GM21786 (cell line): ENCODE data around the gene NAV2.
"Not testable (repeated sequence)": the region's sequence is repeated elsewhere in the genome, so short reads cannot be mapped to it uniquely, and the experiment has no call there.

Experiments
- ATAC-seq: cut with Tn5 transposase; IDR thresholded peaks from one replicate; pipeline ENCODE4 v1.9.1; 2021; ENCODE audit not compliant: unreplicated experiment

The NAV2 gene

DNA sequence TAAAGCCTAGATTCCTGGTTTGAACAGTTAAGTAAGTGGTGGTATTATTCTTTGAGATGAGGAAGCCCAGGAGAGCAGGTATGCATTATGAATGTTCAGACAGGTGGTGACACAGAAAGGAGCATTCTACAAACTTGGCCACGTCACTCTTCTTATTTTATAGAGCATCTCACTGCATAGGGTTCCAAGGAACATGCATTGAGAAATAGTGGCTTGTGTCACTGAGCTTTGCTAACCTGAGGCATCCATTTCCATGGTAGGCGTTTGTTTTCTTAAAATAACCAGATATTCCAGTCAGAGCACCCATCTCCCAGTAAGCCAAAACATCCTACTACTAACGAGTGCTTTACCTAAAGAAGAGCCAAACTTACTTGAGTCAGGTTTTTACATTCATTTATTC is 169.7 kb downstream of the NAV2 start:
- no peak for ATAC-seq

DNA sequence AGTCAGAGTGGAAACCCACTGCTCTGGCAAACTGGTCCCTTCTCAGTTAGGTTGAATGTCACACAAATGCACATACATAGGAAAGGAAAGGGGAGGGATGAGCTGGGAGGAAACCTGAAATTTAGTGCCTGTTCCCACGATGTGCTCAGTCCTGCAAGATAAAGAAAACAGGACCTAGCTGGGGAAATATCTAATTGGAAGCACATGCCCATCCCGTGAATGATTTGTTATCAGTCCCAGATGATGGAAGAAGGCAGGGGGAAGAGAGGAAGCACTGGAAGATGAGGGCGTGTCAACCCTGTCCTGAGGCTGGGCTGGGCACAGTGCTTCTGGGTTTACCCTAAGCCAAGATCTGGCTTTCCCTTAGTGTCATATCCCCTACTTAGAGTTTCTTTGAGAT is 173.9 kb downstream of the NAV2 start:
- no peak for ATAC-seq

DNA sequence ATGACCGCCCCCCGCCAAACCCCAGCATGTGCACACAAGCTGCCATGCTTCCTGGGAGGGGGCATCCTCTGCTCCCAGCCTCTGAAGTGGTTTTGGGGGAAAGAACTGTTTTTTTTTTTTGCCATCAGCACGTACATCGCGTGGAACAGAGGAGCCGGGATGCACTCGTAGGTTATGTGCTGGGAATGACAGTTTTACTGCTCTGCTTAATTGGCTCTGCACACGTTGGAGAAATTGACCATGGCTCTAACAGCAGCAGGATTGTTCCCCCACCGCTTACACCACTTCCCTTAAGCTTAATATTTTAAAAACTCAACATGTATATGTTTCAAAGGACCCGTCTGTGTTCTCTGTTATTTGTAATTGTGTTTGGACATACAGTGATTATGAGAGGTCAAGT is 175.2 kb downstream of the NAV2 start:
- ATAC-seq, result no peak

DNA sequence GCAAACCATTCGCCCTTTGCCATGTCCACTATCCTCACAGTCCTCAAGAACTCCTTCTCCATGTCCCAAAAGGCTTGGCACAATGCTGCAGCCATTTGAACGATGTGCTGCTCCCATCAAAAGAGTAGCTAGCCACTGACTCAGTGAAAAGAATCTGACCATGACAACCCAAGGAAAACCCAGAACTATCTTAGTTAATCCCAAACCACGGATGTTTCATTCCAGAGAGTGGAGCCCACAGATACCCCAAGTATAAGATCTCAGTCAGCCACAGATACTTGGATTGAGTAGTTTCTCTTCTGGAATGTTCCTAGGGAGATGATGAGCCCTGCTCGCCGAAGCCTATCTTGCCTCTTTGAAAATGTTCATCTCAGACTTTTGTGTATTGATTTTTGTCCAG is 176.9 kb downstream of the NAV2 start:
- ATAC-seq, result no peak

DNA sequence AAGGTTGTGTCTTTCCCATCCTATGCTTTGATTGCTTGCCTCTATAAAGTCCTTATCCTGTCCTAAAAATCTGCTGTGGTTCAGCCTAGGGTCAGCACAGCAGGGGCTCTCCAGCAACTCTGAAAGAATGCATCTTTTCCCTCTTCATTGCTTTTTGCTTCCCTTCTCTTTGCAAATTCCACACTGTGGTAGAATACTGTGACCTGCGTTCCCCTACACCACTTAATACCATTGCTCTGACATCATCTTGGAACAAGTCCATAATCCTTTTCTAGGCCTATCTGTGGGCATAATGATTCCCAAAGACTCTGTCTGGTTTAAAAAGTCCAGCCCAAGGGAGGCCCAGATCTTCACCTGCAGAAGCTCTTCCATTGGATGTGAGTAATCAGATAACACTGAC is 177.7 kb downstream of the NAV2 start:
- ATAC-seq, result no peak

DNA sequence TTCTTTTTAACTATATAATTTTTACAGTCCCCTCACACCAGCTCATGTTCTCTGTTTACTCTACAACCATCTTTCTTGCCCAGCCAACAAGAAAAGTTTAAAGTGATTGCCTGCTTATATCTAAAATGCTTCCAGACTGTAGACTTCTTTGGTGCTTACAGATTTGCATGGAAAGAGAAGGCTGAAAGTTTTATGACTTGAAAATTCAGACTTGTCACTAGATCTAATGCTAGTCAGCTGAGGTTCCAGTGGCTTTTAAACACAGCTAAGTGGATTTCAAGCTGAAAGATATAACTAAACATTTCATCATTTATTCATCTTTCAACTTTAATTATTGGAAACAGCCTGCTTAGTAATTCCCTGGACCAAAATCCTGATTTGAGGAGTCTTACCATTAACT is 178.4 kb downstream of the NAV2 start:
- no peak for ATAC-seq

DNA sequence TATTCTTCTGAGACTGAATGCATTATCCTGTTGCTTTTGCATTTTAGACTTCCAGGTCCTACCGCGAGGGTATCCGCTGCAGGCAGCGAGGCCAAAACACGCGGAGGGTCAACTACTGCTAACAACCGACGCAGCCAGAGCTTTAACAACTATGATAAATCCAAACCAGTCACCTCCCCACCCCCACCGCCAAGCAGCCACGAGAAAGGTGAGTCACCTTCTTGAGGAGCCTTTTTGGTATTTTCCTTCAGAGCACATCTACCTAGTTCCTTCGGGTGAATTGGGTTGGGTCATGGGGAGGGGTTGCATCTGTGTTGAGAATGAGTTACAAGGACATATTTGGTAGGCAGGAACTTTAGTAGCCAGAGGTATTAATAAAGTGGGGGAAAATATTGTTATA is 179.8 kb downstream of the NAV2 start:
- ATAC-seq, result no peak

DNA sequence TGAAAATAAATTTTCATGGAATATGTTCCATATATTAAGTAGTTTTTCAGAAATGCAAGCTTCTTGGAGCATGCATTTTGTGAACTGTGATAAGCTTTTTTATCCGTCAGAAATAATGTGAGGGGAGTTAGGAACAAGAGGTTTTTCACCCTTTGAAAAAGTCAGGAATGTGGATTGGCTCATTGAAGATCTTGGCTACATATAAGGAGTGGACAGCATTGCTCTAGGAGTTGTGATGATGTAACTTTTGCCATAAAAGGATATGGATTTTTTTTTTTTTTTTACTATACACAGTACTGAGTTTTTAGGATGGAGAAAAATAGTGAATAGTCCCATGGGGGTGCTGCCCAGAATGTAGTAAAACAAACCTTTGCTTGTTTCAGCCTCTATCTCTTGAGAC is 180.2 kb downstream of the NAV2 start:
- ATAC-seq, result no peak

DNA sequence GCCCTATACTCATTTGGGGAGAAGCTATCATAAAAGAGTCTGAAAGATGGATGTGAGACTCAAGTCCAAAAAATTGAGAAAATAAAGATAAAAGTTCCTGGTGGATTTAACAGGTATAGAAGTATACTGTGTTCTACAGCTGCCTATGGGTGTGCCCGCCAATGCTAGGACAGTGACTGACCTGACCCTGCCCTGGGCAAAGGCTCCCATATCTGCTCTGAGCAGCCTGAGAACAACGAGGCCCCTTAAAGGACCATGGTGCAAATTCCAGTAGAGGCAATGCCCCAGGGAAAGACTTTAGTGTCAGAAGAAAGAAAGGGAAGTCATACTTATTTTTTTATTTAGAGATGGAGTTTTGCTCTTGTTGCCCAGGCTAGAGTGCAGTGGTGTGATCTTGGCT is 181.8 kb downstream of the NAV2 start:
- no peak for ATAC-seq

DNA sequence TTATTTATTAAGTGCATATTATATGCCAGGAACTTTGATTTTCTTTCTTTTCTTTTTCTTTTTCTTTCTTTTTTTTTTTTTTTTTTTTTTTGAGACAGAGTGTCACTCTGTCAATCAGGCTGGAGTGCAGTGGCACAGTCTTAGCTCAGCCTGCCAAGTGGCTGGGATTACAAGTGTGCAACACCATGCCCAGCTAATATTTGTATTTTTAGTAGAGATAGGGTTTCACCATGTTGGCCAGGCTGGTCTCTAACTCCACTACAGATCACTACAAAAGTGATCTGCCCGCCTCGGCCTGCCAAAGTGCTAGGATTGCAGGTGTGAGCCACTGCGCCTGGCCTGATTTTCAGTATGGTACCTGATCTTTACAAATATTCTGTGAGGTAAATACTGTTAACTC is 182.4 kb downstream of the NAV2 start:
- ATAC-seq, result not testable (repeated sequence)

DNA sequence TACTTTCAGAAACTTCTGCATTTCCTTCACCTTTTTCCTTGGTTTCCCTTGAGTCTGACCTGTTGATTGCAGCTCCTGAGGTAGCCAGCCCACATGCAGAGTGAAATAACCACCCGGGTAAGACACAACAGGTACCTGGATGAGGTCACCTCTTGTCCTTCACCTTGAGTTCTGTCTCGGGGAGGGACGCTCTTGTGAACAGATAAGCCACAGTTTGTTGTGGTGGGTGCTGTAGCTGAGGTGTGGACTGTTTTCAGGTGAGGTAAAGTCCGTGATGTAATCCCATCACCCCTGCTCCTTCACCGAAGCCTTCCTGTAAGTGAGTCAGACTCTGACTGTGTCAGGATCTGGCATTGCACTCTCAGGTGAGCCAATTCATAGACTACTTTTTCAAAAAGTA is 183.1 kb downstream of the NAV2 start:
- no peak for ATAC-seq

DNA sequence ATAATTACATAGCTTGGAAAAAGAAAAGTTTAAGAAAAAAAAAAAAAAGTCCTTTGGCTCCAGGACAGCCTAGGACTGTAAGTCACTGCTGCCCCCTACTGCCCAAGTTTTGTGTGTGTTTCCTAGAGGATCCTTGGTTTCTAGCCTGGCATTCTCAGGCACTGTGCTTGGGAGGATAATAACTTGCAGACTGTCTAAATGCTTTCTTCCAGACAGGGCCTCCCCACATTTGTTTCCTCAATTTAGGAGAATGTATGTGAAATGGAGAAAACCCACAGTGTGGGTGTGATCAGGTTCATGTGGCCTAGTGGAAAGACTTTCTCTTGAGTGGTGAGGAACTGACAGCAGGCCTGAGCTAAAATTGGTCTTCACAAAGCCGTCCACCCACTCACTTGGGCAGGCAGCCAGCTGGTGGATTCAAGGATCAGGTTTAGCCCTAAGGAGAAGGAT is 191.0 kb downstream of the NAV2 start:
- ATAC-seq, result peak; percentile 56

DNA sequence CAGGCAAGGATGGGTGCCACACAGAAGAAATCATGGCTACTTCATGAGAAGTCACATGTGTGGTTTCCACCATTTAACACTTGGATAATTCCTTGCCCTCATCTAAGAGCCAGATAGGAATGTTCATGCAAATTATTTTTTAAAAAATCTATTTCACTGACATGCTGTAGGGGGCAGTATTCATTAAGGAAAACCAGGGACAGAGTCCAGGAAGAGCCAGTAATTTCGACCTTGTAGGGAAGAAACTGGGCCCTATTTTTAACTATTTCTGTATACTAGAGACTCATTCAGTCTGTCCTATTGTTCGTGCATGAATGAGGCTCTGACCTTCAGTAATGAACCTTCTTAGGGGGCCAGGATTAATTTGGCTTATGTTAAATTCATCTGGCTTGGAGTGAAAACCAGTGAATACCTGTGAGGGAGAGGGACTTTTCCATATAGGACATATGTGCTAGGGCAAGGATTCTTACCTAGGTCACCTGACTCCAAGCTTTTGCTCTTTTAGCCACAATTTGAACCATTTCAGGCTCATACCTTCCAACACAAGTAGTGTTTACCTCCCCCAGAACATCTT is 192.7 kb downstream of the NAV2 start:
- ATAC-seq, result no peak

DNA sequence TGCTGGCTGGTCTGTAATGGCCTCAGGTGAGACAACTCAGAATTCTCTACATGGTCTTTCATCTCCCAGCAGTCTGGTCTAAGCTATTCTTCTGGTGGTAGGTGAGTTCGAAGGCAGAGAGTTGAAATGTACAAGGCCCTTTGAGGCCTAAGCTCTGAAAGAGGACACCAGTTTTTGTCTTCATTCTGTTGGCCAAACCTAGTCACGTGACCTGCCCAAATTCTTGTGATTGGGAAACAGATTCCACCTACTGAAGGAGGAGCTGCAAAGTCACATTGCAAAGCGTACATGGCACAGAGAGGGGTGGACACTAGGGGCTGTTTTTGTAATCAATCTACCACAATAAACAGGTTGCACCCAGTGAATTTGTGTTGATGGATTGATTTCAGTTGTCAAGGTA is 193.5 kb downstream of the NAV2 start:
- ATAC-seq, result no peak

DNA sequence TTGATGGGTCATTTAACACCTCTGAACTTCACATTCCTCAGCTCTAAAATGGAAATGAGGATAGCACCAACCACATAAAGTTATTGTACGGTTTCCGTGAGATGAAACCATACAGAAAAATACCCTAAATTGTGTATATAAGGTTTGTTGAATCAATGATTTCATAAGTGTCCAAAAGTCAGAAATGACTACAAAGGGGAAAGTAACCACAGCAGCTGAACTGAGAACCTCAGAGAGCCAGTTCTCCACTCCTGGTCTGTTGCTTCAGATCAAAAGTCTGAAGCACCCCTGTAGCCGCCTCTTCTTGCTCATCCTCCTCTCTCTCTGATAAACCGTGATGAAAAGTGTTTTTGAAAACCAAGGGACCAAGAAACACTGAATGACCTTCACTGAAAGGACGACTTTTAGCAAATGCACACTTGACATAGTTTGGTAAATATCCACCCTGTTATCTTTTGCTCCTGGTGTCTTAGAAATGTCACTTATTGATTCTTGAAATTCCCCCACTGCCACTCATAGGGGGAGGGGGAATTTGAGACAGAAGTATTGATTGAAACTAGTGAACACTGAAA is 194.5 kb downstream of the NAV2 start:
- ATAC-seq, result no peak

DNA sequence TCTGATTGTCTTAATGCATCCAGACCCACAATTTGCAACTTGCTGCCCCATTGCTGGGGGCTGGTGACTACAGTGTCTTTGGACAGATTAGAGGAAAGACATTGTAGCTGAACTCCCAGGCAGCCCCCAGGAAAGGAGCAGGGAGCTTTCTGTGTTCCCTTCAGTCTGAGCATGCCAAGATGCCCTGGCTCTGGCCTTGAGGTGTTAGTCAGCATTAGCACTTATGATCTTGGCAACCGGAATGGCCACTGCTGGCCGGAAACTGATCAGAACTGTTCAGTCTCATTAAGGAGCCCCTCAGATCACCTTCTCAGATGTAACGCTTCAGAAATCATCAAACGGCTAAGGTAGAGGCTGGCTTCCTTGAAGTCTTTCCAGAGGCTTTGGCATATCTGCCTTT is 195.2 kb downstream of the NAV2 start:
- no peak for ATAC-seq

DNA sequence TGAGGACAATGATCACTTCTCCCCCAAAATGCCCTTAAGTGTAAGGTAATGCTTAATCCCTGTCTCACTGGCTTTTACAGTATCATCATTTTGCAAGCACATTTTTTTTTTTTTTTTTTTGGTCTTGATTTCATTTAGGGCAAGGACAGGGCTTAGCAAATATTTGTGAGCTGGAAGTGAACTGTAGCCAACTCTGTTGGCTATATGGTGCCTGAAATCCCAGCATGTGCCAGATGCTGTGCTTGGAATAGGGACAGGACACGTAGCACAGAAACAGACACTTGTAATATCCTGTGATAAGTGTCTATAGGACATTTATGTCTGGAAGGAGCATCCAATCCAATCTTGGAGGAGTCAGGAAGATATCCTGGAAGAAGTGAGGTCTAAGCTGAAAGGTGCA is 198.3 kb downstream of the NAV2 start:
- ATAC-seq, result no peak

DNA sequence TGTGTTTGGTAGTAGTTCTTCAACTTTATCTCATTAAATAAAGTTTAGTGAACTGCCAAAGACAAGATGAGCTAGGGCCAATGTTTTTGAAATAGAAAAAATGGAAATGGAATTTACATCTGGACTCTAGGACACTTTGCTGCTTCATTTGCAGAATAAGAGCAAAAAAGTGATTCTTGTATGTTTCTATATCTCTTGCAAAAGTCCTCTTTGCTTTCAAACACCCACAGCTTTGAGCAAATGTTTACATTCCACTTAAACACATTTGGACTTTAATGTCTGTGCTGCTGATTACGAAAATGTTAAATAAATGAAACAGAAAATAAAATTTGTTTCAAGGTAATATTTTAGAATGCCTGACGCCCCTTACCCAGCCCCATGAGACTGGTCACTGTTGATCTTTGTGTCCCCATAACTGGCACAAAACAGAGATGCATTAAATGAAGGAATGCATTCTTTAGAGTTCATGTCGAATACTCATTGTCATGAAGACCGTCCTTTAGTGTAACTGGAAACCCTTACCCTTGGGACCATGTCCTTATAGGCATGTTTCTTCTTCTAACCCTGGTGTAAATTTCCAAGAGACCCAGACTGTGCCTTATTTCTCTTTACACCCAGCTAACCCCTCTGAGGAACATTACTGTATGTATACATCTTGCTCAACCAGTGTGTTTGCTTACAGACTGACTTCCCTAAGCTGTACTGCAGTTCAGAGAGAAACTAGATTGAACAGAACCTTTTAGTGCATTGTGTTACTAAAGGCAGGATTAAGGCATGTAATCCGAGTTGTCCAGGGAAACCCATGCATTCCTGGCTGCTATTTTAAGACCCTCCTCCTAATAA is 199.7 kb downstream of the NAV2 start:
- no peak for ATAC-seq

DNA sequence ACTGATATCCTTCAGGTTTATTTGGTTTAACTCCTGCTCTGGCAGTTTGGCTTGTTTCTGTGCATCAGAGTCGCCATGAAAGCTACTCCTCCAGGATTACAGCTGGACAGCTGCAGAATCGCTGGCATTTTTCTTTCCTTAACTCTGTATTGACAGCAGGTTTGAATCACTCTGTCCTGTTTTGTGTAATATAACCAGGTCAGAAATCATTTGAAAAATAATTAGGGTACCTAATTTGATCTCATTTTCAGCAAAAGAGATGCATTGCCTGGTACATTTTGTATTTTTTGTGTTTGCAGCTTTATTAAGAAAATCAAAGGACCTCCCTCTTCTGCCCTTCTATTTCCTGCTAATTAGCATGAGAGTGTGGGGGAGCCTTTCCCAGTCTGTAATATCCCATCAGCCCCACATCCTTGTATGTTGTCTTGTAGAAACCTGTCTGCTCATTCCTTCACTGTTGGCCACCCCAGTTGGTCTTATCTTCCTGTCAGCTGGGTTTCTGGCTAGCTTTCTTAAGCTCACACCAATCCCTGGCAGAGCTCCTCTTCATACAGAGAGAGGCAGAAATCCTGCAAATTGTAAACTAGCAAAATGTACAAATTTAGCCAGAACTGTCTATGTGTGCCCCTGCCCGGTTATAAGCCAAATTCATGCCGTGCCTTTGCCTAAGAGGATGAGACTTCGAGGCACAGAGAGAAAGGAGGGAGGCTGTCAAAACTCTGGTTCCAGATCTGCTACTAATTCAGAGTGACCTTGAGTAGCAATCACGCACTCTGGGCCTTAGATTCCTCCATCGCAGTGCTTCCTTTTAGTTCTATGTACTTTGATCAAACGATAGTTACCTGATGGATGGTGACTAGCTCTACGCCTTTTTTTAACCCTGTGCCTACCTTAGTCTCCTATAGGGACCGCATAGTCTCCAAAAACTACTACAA is 200.6 kb downstream of the NAV2 start:
- ATAC-seq, result no peak

DNA sequence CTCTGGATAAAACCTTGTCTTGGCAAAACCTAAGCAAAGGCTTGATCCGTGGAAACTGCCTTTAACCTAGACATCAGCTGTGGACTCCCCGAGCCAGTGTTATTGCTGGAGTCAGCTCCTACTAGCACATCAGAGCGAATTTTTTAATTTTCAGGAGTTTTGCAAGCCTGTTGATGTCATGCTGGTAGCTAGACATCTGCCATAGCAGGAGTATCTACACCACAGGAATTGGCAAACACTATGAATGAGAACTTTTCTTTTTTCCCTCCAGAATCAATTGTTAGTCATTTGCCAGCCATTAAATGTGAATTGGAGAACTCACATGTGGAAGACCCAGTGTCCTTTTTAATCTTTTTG is 201.2 kb downstream of the NAV2 start:
- ATAC-seq, result no peak

DNA sequence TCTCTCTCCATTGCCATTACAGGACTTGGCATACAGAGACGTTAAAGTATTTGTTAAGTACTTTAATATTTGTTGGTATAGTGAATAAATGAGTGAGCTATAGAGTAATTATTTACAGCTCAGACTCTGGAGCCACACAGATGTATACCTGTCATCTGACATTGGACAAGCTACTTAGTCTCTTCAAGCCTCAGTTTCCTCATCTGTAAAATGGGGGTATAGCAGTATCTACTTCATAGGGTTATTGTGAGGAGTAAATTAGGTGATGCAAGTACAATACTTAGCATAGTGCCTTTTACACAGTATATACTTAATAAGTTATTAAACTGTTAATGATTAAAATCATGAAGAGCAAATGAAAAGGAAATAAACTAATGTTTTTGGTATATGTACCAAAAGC is 203.2 kb downstream of the NAV2 start:
- no peak for ATAC-seq

DNA sequence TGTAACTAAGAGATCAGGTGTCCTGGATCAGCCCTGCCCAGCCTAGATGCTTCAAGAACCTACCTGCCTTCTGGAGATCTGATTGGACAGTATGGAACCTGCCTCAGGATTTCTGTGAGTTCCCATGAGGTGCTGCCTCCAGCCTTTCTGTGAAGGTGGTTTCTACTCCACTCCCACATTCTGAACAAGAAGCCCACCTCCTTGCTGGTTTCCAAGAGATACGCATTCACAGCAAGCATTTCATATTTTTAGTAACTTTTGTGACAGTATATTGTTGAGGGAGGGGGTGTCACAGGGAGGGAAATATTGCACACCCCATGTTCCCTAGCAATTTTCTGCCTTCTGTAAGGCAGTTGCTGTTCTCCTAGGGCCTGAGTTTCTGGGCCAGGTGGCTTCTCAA is 204.4 kb downstream of the NAV2 start:
- ATAC-seq, result no peak
